Renal cortex interstitium (tissue), 15 donors: Measurements from ENCODE around the gene TBC1D2B. TPM values are rescaled to one million over a fixed set of nuclear protein-coding genes. Genes with fewer than 3 reads are reported as not detected.

ENCODE experiments used
- DNase-seq, 11 donors: peaks; one replicate each; pipeline ENCODE4 v3.0.0-alpha.2; 2013; ENCODE audit warnings: low read depth in 9 of 11, low spot score in 4 of 11; ENCODE audit errors: extremely low read depth in 1 of 11
- long read RNA-seq, 16 experiments: transcript quantifications; one replicate each; lab custom pipeline, GENCODE V29; 2026
- polyA plus RNA-seq, 3 donors: library from polyadenylated mRNA; unstranded; fragments of 120-200 nt; gene quantifications; one replicate each; pipeline ENCODE4 v1.2.1, GENCODE V29; 2013; ENCODE audit not compliant: insufficient read length in 3 of 3

Gene TBC1D2B
- 10 to 100 TPM; 27.7 to 30.5 (median 29.8) TPM for polyA plus RNA-seq
- long read RNA-seq, donor 1, full-length matches to known transcripts, result 11 of 11 reads
- long read RNA-seq, donor 1, partial matches to known transcripts, result 0 of 11 reads
- long read RNA-seq, donor 1, other reads (novel, unspliced or antisense), result 0 of 11 reads
- long read RNA-seq, donor 2, full-length matches to known transcripts, result 10 of 10 reads
- long read RNA-seq, donor 2, partial matches to known transcripts, result 0 of 10 reads
- long read RNA-seq, donor 2, other reads (novel, unspliced or antisense), result 0 of 10 reads
- long read RNA-seq, donor 3, full-length matches to known transcripts, result 30 of 30 reads
- long read RNA-seq, donor 3, partial matches to known transcripts, result 0 of 30 reads
- long read RNA-seq, donor 3, other reads (novel, unspliced or antisense), result 0 of 30 reads
- long read RNA-seq, donor 4, full-length matches to known transcripts, result 12 of 12 reads
- long read RNA-seq, donor 4, partial matches to known transcripts, result 0 of 12 reads
- long read RNA-seq, donor 4, other reads (novel, unspliced or antisense), result 0 of 12 reads
- long read RNA-seq, donor 5, result 0 reads
- long read RNA-seq, donor 6, full-length matches to known transcripts, result 10 of 10 reads
- long read RNA-seq, donor 6, partial matches to known transcripts, result 0 of 10 reads
- long read RNA-seq, donor 6, other reads (novel, unspliced or antisense), result 0 of 10 reads
- long read RNA-seq, donor 7, full-length matches to known transcripts, result 14 of 19 reads
- long read RNA-seq, donor 7, partial matches to known transcripts, result 5 of 19 reads
- long read RNA-seq, donor 7, other reads (novel, unspliced or antisense), result 0 of 19 reads
- long read RNA-seq, donor 8, result 0 reads
- long read RNA-seq, donor 9, full-length matches to known transcripts, result 28 of 28 reads
- long read RNA-seq, donor 9, partial matches to known transcripts, result 0 of 28 reads
- long read RNA-seq, donor 9, other reads (novel, unspliced or antisense), result 0 of 28 reads
- long read RNA-seq, donor 10, full-length matches to known transcripts, result 28 of 33 reads
- long read RNA-seq, donor 10, partial matches to known transcripts, result 5 of 33 reads
- long read RNA-seq, donor 10, other reads (novel, unspliced or antisense), result 0 of 33 reads
- long read RNA-seq, donor 11, full-length matches to known transcripts, result 17 of 17 reads
- long read RNA-seq, donor 11, partial matches to known transcripts, result 0 of 17 reads
- long read RNA-seq, donor 11, other reads (novel, unspliced or antisense), result 0 of 17 reads
- long read RNA-seq, donor 12, full-length matches to known transcripts, result 8 of 8 reads
- long read RNA-seq, donor 12, partial matches to known transcripts, result 0 of 8 reads
- long read RNA-seq, donor 12, other reads (novel, unspliced or antisense), result 0 of 8 reads
- long read RNA-seq, donor 13, result 0 reads
- long read RNA-seq, donor 14, full-length matches to known transcripts, result 15 of 15 reads
- long read RNA-seq, donor 14, partial matches to known transcripts, result 0 of 15 reads
- long read RNA-seq, donor 14, other reads (novel, unspliced or antisense), result 0 of 15 reads
- long read RNA-seq, donor 15, full-length matches to known transcripts, result 16 of 16 reads
- long read RNA-seq, donor 15, partial matches to known transcripts, result 0 of 16 reads
- long read RNA-seq, donor 15, other reads (novel, unspliced or antisense), result 0 of 16 reads
- long read RNA-seq, donor 16, full-length matches to known transcripts, result 53 of 58 reads
- long read RNA-seq, donor 16, partial matches to known transcripts, result 5 of 58 reads
- long read RNA-seq, donor 16, other reads (novel, unspliced or antisense), result 0 of 58 reads

GRCh38 chr15:78077053-78077870 lies at the start of gene TBC1D2B:
Gene TBC1D2B (minus strand): TSS chr15:78077711. CDS start chr15:78077652, 59 bp downstream.
- peak in 4 of 11 donors; percentile 36 to 47 (median 41) for DNase-seq

DNA sequence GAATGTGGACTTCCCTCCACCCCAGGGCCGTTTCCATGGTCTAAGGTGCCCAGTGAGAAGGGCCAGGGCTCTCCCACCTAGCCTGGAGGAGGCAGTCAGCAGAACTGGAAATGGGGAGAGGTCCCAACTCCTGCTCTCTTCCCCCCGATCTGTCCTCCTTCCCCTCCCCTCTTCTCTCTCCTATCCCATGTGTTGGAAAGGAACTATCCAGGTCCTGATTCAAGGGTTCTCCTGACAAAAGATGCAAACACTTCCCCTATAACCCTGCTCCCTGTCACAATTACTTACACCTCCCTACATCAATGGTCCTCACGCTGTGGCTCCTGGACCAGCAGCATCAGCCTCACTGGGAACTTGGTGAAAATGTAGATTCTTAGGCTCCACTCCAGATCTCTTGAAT lies 47.8 kb upstream of the TBC1D2B start:
- no peak for DNase-seq

DNA sequence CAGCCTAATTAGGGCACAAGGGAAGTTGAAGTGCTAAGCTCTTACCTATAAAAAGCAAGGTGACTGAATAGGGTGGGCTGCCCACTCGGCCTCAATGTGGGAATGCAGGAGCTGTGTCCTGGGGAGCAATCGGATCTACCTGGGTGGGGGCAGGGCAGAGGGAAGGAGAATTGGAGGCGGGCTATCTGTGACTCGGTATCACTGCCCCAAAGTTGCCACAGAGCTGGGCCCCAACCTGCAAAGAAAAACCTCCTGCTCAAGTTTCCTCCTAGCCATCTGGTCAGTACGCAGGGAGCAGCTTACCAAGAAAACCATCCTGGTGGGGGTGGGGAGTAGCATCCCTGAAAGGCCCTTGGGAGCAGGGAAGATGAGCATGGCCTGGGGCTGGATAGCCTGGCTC lies 43.0 kb upstream of the TBC1D2B start:
- no peak for DNase-seq

- DNase-seq, result no peak
Observed at GRCh38 chr15:78112551-78112950, 35.0 kb upstream of the TBC1D2B start.

DNA sequence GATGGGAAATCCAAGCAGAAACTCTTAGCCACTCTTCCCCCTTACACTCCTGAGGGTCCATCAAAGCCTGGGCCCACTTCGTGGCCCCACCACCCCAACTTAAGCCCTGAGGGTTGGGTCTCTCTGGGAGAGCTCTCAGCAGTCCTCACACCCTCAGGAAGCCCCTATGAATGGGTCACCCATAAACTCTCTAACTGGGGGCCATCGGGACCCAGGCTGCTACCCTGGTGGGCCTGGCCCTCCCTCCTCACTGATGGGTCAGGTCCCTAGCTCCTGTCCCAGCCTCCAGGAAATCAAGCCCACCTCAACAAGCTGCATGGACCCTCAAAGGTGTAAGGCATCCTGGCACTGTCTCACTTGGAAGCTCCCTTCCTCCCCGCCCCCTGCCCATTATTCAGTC lies 34.3 kb upstream of the TBC1D2B start:
- no peak for DNase-seq

GRCh38 chr15:78110916-78111475 lies 33.5 kb upstream of the TBC1D2B start:
- DNase-seq, result no peak

DNA sequence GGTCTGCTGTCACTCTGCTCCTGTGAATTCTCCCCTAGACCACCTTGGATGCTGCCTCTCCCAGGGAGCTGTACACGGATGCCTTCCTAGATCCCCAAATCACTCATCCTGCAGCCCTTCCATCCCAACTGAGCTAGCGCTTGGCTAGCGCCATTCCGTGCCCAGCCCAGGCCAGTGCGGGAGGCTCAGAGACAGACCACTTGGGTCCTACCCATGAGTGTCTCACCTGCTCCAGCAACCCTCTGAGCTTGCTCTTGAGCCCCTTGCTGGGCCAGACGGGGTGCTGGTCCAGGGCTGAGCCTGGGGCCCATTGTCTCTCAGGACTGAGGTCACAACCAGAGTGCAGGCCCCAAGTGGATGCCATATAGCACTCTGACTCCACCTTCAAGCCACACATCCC lies 32.6 kb upstream of the TBC1D2B start:
- DNase-seq, result no peak

DNA sequence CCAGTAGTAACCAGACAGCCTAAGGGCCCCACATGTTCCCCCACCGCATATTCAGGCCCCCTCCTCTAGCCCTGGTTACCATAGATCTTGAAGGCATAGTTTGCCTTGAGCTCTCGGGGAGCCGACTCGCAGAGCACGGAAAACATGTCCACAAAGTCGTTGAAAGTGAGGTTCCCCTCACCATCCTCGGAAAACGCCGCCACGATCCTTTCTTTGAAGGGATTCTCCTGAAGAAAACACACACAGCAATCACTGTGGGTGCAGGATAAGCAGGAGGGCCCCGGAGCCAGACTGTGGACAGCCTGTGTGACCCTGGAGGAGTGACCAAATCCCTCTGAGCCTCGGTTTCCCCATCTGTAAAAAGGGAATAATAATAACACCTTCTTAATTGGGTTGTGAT lies 31.6 kb upstream of the TBC1D2B start:
- DNase-seq, result no peak

DNA sequence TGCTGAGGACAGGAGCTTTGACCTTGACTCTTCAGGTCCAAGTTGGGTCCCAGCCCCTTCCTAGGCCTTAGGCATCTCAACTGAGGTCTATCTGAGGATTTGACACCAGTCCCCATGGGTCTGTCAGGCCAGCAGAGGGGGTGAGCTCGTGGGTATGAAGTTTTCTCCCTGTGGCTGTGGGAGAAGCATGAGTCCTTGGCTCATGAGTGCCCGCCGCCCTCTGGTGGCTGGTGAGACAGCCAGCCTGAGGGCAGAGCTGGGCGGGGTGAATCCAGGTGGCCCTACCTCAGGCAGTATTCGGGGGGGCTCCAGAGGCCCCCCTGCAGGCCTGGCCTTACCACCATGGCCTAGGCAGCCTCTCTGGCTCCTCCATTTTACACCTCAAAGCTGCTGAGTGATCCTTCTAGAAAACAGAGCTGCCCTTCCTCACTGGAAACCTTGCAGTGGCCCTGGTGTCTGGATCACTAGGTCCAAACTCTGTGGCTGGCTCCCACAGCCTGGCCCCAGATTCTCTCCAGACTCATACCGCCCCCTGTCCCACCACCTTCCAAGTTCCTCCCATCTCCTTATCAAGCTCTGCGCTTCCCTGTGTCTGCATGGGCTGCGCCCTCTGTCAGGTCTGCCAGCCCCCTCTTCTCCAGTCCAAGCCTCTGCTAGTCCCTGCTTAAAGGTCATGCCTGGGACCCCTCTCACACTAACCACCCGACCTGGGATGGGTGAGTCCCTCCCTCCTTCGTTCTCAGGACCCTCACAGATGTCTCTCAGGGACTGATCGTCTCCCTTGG lies 31.0 kb upstream of the TBC1D2B start:
- DNase-seq, result peak in 9 of 11 donors; percentile 46 to 73 (median 56)

DNA sequence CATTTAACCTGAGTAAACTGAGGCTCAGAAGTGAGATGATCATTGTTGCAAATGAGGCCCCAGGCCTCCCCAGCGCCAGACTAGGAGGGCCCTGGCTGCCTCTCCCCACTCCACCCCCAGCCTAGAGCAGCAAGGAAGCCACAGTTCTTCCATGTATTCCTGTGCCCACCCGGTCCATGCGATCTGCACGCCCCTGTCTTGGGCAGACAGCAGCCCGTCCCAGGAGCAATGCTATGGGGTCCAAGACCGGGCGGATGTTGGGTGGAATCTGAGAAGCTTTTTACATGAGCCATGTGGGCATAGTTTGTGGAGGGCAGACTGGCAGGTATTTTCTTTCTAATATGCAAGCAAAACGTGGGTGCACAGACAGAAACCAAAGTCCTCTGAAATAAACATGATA lies 30.0 kb upstream of the TBC1D2B start:
- DNase-seq, result no peak

GRCh38 chr15:78105476-78106241 lies 28.1 kb upstream of the TBC1D2B start:
- DNase-seq, result no peak

GRCh38 chr15:78104566-78105475 lies 27.3 kb upstream of the TBC1D2B start:
- DNase-seq, result no peak

GRCh38 chr15:78104119-78104479 lies 26.6 kb upstream of the TBC1D2B start:
- no peak for DNase-seq

GRCh38 chr15:78103406-78104118 lies 26.1 kb upstream of the TBC1D2B start:
- DNase-seq, result no peak
